Activated T-cell treated with anti-CD3 and anti-CD28 coated beads, Interleukin-2, amount 50 U/mL, for 72 hours (primary cell): ENCODE measurements around the gene LTBP1. TPM values are rescaled to one million over a fixed set of nuclear protein-coding genes. Genes with fewer than 3 reads are reported as not detected.
"Not testable (repeated sequence)": the region's sequence is repeated elsewhere in the genome, so short reads cannot be mapped to it uniquely, and the experiment has no call there.

Source experiments
- ATAC-seq, 2 donors: fragments of 150-1000 bp; cut with Tn5 transposase; replicated peaks in 1 of 2; 2 replicates each; pipeline ENCODE4 v1.10.0; 2021; ENCODE audit warnings: moderate library complexity in 2 of 2, mild to moderate bottlenecking in 1 of 2
- DNase-seq, 2 donors: peaks; one replicate each; pipeline ENCODE4 v3.0.0; 2021 to 2022; ENCODE audit warnings: mixed read lengths in 1 of 2
- H3K27ac Mint-ChIP-seq: one replicate; pipeline ENCODE4 v1.8.0; 2022; ENCODE audit warnings: mild to moderate bottlenecking, moderate library complexity, mixed read lengths
- H3K27me3 Mint-ChIP-seq: one replicate; pipeline ENCODE4 v1.8.0; 2022; ENCODE audit warnings: low read depth, mixed read lengths
- H3K36me3 Mint-ChIP-seq, 2 donors: one replicate each; pipeline ENCODE4 v1.8.0; 2022; ENCODE audit warnings: mixed read lengths in 2 of 2, mild to moderate bottlenecking in 1 of 2; ENCODE audit not compliant: insufficient read depth in 2 of 2
- H3K4me1 Mint-ChIP-seq: one replicate; pipeline ENCODE4 v1.8.0; 2022; ENCODE audit warnings: low read depth, mixed read lengths
- H3K4me3 Mint-ChIP-seq, 2 donors: one replicate each; pipeline ENCODE4 v1.8.0; 2022; ENCODE audit warnings: mild to moderate bottlenecking in 2 of 2, mixed read lengths in 2 of 2, moderate library complexity in 2 of 2
- H3K9me3 Mint-ChIP-seq, 2 donors: one replicate each; pipeline ENCODE4 v1.8.0; 2022; ENCODE audit warnings: mixed read lengths in 2 of 2
- total RNA-seq, 2 donors: library from RNA; stranded (reverse); gene quantifications; one replicate each; pipeline ENCODE4 v1.2.3, GENCODE V29; 2022

LTBP1 gene
- total RNA-seq, 2 donors from 2014 or later: 0.50 to 0.67 TPM

DNA sequence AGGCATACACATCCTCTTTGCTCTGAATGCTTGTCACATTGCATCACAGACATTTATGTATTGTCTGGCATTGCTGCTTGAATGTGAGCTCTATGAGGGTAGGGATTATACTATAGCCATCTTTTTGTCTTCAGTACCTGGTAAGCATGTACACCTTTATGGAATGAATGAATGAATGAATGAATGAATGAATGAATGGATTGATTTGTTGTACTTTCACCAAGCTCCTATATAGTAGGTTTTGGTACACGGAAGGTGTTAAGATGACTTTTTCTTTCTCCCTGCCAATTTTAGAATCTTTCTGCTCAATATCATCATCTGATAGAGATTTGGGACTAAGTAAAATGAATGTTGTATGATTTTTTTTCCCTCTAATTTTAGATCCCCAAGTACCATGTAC is 13.5 kb downstream of the LTBP1 start:
- no peak overlapping the region for H3K4me3 Mint-ChIP-seq

DNA sequence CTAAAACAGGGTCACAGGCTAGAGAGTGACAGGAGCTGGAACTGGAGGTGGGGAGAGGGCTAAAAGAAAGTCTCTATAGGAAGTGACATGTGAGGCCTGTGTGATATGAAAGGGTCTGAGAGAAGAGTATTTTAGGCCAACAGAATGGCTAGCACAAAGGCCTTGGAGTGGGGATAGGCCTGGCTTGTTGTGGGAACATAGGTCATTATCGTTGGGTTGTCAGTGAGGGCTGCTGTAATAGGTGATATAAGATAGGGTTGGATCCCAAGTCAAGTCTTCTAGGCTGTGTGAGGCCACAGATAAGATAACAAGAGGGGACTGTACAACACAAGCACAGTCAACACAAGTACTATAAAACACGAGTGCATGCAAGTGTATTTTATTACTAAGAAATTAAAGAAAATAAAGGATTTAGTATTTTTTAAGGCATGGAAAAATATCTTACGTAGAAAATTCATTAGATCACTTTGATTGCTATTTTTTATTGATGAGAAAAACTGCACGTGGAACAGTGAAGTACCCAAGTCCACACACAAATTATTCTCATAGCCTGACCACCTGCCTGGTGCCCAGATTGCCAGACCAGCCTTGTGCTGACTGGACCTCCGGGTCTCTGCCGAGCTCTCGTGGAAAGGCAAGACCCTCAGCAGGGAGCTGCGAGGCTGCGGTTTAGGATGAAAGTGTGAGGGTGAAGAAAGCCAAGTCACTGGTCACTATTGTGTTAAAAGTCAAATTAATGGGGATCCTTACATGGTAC is 14.1 kb downstream of the LTBP1 start:
- Mint-ChIP-seq H3K27ac (no peak overlapping the region), H3K4me1 (no peaks in the 10 kb centered on the region), H3K27me3 (peaks cover 14% of the 10 kb centered on the region), H3K36me3 (no peaks in the 10 kb centered on the region), H3K4me3 (no peak overlapping the region), H3K9me3 (no peaks in the 10 kb centered on the region)
- DNase-seq (no peak), ATAC-seq (no peak)

More for the DNA sequence above, 13.5 kb downstream of the LTBP1 start:
- Mint-ChIP-seq H3K36me3 (no peaks in the 10 kb centered on the region), H3K27me3 (peaks cover 14% of the 10 kb centered on the region), H3K9me3 (no peaks in the 10 kb centered on the region), H3K4me1 (no peaks in the 10 kb centered on the region), H3K27ac (no peak overlapping the region)
- no peak for ATAC-seq
- DNase-seq: no peak

- ATAC-seq (no peak), DNase-seq (no peak)
- H3K4me1 Mint-ChIP-seq: no peaks in the 10 kb centered on the region
- H3K4me3 Mint-ChIP-seq: no peak overlapping the region
- H3K9me3 Mint-ChIP-seq: no peaks in the 10 kb centered on the region
- H3K36me3 Mint-ChIP-seq: no peaks in the 10 kb centered on the region
- peaks cover 14% of the 10 kb centered on the region for H3K27me3 Mint-ChIP-seq
- no peak overlapping the region for H3K27ac Mint-ChIP-seq
Measured at GRCh38 chr2:32962690-32963089, 15.9 kb downstream of the LTBP1 start.

GRCh38 chr2:32963941-32964340 is 17.2 kb downstream of the LTBP1 start:
- Mint-ChIP-seq H3K9me3 (no peaks in the 10 kb centered on the region), H3K36me3 (no peaks in the 10 kb centered on the region), H3K4me1 (no peaks in the 10 kb centered on the region), H3K27ac (no peak overlapping the region), H3K4me3 (no peak overlapping the region), H3K27me3 (peaks cover 9% of the 10 kb centered on the region)
- no peak for ATAC-seq
- DNase-seq: no peak

- no peak overlapping the region for H3K4me3 Mint-ChIP-seq
- H3K9me3 Mint-ChIP-seq: peaks cover 0 to 2% of the 10 kb centered on the region in 2 donors
- DNase-seq (no peak), ATAC-seq (no peak)
- no peak overlapping the region for H3K27ac Mint-ChIP-seq
- peaks cover 7% of the 10 kb centered on the region for H3K27me3 Mint-ChIP-seq
- H3K4me1 Mint-ChIP-seq: no peaks in the 10 kb centered on the region
- no peaks in the 10 kb centered on the region for H3K36me3 Mint-ChIP-seq
Measured at GRCh38 chr2:32965523-32966171, 18.9 kb downstream of the LTBP1 start.

DNA sequence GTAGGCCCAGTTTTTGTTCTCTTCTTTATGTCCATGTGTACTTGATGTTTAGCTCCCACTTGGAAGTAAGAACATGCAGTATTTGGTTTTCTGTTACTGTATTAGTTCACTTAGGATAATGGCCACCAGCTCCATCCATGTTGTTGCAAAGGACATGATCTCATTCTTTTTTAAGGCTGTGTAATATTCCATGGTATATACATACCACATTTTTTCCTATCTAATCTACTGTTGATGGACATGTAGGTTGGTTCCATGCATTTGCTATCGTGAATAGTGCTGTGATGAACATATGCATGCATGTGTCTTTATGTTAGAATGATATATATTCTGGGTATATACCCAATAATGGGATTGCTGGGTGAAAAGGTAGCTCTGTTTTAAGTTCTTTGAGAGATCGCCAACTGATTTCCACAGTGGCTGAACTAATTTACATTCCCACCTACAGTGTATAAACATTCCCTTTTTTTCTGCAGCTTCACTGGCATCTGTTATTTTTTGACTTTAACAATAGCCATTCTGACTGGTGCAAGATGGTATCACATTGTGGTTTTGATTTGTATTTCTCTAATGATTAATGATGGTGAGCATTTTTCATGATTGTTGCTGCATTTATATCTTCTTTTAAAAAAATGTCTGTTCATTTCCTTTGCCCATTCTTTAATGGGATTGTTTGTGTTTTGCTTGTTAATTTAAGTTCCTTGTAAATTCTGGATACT is 22.9 kb downstream of the LTBP1 start:
- Mint-ChIP-seq H3K27me3 (no peaks in the 10 kb centered on the region), H3K4me3 (no peak overlapping the region), H3K9me3 (peaks cover 5 to 8% of the 10 kb centered on the region in 2 donors), H3K4me1 (no peaks in the 10 kb centered on the region), H3K27ac (no peak overlapping the region), H3K36me3 (no peaks in the 10 kb centered on the region)
- no peak for ATAC-seq
- no peak for DNase-seq

DNA sequence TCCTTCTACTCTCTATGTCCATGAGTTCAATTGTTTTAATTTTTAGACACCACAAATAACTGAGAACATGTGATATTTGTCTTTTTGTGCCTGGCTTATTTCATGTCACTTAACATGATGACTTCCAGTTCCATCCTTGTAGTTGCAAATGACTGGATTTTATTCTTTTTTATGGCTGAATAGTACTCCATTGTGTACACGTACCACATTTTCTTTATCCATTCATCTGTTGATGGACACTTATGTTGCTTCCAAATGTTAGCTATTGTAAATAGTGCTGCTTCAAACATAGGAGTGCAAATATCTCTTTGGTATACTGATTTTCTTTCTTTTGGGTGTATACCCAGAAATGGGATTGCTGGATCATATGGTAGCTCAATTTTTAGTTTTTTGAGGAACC is 27.0 kb downstream of the LTBP1 start:
- not testable (repeated sequence) for H3K36me3 Mint-ChIP-seq, H3K27ac Mint-ChIP-seq, H3K4me1 Mint-ChIP-seq, H3K9me3 Mint-ChIP-seq, H3K4me3 Mint-ChIP-seq, ATAC-seq, H3K27me3 Mint-ChIP-seq, DNase-seq

- DNase-seq (no peak), ATAC-seq (no peak)
- Mint-ChIP-seq H3K27me3 (peaks cover 2% of the 10 kb centered on the region), H3K36me3 (peaks cover 0 to 2% of the 10 kb centered on the region in 2 donors), H3K9me3 (peaks cover 5 to 7% of the 10 kb centered on the region in 2 donors), H3K4me3 (no peak overlapping the region), H3K4me1 (no peaks in the 10 kb centered on the region), H3K27ac (no peak overlapping the region)
Measured at GRCh38 chr2:32976409-32977063, 29.8 kb downstream of the LTBP1 start.

DNA sequence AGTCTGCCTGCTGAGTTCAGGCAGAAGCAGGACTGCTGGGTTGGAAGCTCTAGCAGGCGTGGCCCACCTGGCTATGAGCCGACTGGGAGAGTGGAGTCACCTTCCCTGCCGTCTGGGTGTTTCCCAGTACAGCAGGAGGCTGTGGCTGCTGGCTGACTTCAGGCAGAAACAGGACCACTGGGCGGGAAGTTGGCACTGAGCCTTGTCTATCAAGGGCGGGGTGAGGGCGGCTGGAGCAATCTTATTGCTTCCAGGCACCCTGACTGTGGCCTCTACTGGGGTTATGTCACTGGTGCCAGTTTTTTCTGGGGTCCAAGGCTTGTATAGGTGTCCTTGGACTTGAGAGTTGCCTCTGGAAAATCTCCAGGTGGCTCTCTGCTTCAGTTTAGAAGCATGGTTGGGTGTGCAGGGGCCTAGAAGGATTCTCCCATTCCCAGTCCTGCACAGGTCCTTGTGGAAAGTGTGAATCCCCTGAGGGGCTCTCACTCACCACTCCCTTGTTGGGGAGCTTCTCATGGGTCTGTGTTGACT is 30.5 kb downstream of the LTBP1 start:
- Mint-ChIP-seq H3K9me3 (peaks cover 7% of the 10 kb centered on the region in 2 donors), H3K27me3 (peaks cover 9% of the 10 kb centered on the region), H3K4me3 (no peak overlapping the region), H3K27ac (no peak overlapping the region), H3K36me3 (peaks cover 0 to 2% of the 10 kb centered on the region in 2 donors), H3K4me1 (no peaks in the 10 kb centered on the region)
- ATAC-seq (no peak), DNase-seq (no peak)

DNA sequence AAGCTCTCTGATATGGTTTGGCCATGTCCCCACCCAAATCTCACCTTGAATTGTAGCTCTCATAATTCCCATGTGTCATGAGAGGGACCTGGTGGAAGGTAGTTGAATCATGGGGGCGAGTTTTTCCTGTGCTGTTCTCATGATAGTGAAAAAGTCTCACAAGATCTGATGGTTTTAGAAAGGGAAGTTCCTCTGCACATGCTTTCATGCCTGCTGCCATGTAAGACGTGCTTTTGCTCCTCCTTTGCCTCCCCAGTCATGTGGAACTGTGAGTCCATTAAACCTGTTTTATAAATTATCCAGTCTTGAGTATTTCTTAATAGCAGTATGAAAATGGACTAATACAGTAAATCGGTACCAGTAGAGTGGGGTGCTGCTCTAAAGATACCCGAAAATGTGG is 34.9 kb downstream of the LTBP1 start:
- Mint-ChIP-seq H3K4me3 (no peak overlapping the region), H3K27me3 (peaks cover 24% of the 10 kb centered on the region), H3K4me1 (no peaks in the 10 kb centered on the region), H3K27ac (no peak overlapping the region), H3K9me3 (peaks cover 0 to 4% of the 10 kb centered on the region in 2 donors), H3K36me3 (peaks cover 0 to 2% of the 10 kb centered on the region in 2 donors)
- DNase-seq (no peak), ATAC-seq (no peak)

DNA sequence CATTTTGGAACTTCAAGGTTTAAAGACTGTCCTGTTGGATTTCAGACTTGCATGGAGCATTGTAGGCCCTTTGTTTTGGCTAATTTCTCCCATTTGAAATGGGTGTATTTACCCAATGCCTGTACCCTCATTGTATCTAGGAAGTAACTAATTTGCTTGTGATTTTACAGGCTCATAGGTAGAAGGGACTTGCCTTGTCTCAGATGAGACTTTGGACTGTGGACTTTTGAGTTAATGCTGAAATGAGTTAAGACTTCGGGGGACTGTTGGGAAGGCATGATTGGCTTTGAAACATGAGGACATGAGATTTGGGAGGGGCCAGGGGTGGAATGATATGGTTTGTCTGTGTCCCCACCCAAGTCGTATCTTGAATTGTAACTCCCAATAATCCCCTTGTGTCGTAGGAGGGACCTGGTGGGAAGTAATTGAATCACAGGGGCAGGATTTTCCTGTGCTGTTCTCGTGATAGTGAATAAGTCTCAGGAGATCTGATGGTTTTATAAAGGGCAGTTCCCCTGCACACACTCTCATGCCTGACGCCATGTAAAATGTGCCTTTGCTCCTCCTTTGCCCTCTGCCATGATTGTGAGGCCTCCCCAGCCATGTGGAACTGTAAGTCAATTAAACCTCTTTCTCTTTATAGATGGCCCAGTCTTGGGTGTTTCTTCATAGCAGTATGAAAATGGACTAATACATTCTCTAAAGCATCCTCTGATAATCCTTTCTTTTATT is 36.6 kb downstream of the LTBP1 start:
- peaks cover 30% of the 10 kb centered on the region for H3K27me3 Mint-ChIP-seq
- not testable (repeated sequence) for H3K4me3 Mint-ChIP-seq, H3K9me3 Mint-ChIP-seq, H3K4me1 Mint-ChIP-seq, DNase-seq, H3K27ac Mint-ChIP-seq, ATAC-seq, H3K36me3 Mint-ChIP-seq

DNA sequence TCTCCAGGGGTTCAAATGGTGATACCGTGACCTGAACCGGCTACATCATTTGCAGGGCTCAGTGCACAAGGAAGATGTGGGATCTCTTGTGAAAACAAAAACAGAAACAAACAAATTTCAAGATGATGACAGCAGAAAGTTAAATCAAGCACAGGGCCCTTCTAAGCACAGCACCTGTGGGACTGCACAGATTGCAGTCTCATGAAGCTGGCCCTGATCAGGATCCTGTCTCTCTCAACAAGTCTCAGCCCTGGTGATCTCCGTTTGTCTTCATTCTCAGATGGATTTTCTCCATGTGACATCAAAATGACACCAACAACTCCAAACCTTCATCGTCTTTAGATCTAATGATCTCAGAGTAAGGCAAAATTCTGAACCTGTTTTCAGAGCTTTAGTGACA is 39.7 kb downstream of the LTBP1 start:
- peaks cover 0 to 4% of the 10 kb centered on the region in 2 donors for H3K9me3 Mint-ChIP-seq

More for the DNA sequence above, 39.7 kb downstream of the LTBP1 start:
- H3K36me3 Mint-ChIP-seq: no peaks in the 10 kb centered on the region
- ATAC-seq (no peak), DNase-seq (no peak)
- H3K27me3 Mint-ChIP-seq: peaks cover 29% of the 10 kb centered on the region
- H3K4me3 Mint-ChIP-seq: no peak overlapping the region
- no peak overlapping the region for H3K27ac Mint-ChIP-seq
- no peaks in the 10 kb centered on the region for H3K4me1 Mint-ChIP-seq
